ENCODE measurements around the gene MYOM1. TPM values are rescaled to one million over a fixed set of nuclear protein-coding genes. Genes with fewer than 3 reads are reported as not detected.
A peak's percentile ranks its signal among the peaks of the same experiment; 100 is the strongest.

The MYOM1 gene
- total RNA-seq, 1 experiment from 2014 or later: 0.41 TPM

DNA sequence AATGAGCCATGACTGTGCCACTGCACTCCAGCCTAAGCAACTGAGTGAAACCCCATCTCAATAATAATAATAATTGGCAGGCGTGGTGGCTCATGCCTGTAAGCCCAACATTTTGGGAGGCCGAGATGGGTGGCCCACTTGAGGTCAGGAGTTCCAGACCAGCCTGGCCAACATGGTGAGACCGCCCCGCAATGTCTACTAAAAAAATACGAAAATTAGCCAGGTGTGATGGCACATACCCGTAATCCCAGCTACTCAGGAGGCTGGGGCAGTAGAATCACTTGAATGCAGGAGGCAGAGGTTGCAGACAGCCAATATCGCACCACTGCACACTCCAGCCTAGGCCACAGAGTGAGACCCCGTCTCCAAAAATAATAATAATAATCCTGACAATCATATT is 178.9 kb downstream of the MYOM1 start:
- H3K4me1 ChIP-seq: peaks cover 10% of the 10 kb centered on the region; the same call in 1 of the 2 replicates

DNA sequence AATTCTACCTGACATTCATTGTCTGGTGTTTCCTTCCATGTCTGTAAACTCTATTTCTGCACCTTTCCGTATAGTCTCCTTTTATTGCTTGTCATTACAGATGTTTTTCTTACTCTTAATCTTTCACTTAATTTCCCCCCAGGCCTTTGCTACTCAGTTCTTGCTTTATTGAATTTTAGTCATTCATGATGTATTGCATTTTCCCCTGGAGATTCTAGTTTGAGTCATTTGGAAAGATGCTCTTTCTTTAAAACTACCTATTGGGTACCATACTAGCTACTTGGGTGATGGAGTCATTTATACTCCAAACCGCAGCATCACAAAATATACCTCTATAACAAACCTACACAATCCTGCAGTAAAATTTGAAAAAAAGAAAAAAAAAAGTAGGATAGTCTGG is 179.6 kb downstream of the MYOM1 start:
- POLR2A ChIA-PET: no interaction called here
- Histone ChIP-seq H3K36me3 (ENCODE audit: control insufficient read depth, insufficient read depth, low read length) (no peaks in the 10 kb centered on the region), H3K9me3 (no peaks in the 10 kb centered on the region; the same call in 1 of the 2 replicates), H3K4me1 (peaks cover 10% of the 10 kb centered on the region; the same call in 1 of the 2 replicates), H3K4me3 (ENCODE audit: low read depth, low read length) (no peak overlapping the region), H3K27me3 (replicated peaks; ENCODE audit: control insufficient read depth, insufficient read depth, low read length) (no peaks in the 10 kb centered on the region)
- CTCF ChIA-PET: no interaction called here
- no peaks in the 10 kb centered on the region for H3K27me3 Mint-ChIP-seq (ENCODE audit: insufficient read depth, unreplicated experiment)
- intact Hi-C loops (cut with micrococcal nuclease; ENCODE audit: unreplicated experiment): no loop called here
- BruUV-seq (replicated peaks): no TSS peak
- no peaks in the 10 kb centered on the region for H3K9me3 Mint-ChIP-seq (ENCODE audit: unreplicated experiment)
- H3K36me3 Mint-ChIP-seq (ENCODE audit: insufficient read depth, unreplicated experiment): no peaks in the 10 kb centered on the region
- H3K4me1 Mint-ChIP-seq (ENCODE audit: low read depth, unreplicated experiment): peaks cover 15% of the 10 kb centered on the region
- TF ChIP-seq CTCF (IDR thresholded peaks at IDR 0.05; ENCODE audit: insufficient read depth in 1 of 2, low read depth in 1 of 2, low read length in 1 of 2, severe bottlenecking in 1 of 2, unreplicated experiment in 1 of 2): no peak
- no peak for DNase-seq
- H3K4me3 Mint-ChIP-seq (ENCODE audit: unreplicated experiment): no peak overlapping the region
- H3K27ac Mint-ChIP-seq (ENCODE audit: unreplicated experiment): no peak overlapping the region

More for the DNA sequence above, 178.9 kb downstream of the MYOM1 start:
- no peak for DNase-seq
- Mint-ChIP-seq H3K27me3 (ENCODE audit: insufficient read depth, unreplicated experiment) (no peaks in the 10 kb centered on the region), H3K27ac (ENCODE audit: unreplicated experiment) (no peak overlapping the region), H3K4me1 (ENCODE audit: low read depth, unreplicated experiment) (peaks cover 9% of the 10 kb centered on the region), H3K36me3 (ENCODE audit: insufficient read depth, unreplicated experiment) (no peaks in the 10 kb centered on the region), H3K4me3 (ENCODE audit: unreplicated experiment) (no peak overlapping the region), H3K9me3 (ENCODE audit: unreplicated experiment) (no peaks in the 10 kb centered on the region)
- H3K27me3 ChIP-seq (replicated peaks; ENCODE audit: control insufficient read depth, insufficient read depth, low read length): no peaks in the 10 kb centered on the region
- intact Hi-C loops (cut with micrococcal nuclease; ENCODE audit: unreplicated experiment): no loop called here
- CTCF ChIA-PET: no interaction called here
- no TSS peak for BruUV-seq (replicated peaks)
- H3K4me3 ChIP-seq (ENCODE audit: low read depth, low read length): no peak overlapping the region
- POLR2A ChIA-PET: no interaction called here
- H3K9me3 ChIP-seq: no peaks in the 10 kb centered on the region; the same call in 1 of the 2 replicates
- TF ChIP-seq CTCF (IDR thresholded peaks at IDR 0.05; ENCODE audit: insufficient read depth in 1 of 2, low read depth in 1 of 2, low read length in 1 of 2, severe bottlenecking in 1 of 2, unreplicated experiment in 1 of 2): no peak
- no peaks in the 10 kb centered on the region for H3K36me3 ChIP-seq (ENCODE audit: control insufficient read depth, insufficient read depth, low read length)

- Mint-ChIP-seq H3K27ac (ENCODE audit: unreplicated experiment) (peak overlapping the region; percentile 50), H3K4me1 (ENCODE audit: low read depth, unreplicated experiment) (peaks cover 15% of the 10 kb centered on the region), H3K4me3 (ENCODE audit: unreplicated experiment) (no peak overlapping the region), H3K36me3 (ENCODE audit: insufficient read depth, unreplicated experiment) (no peaks in the 10 kb centered on the region), H3K27me3 (ENCODE audit: insufficient read depth, unreplicated experiment) (no peaks in the 10 kb centered on the region), H3K9me3 (ENCODE audit: unreplicated experiment) (no peaks in the 10 kb centered on the region)
- CTCF ChIA-PET: no interaction called here
- Histone ChIP-seq H3K4me1 (peaks cover 10% of the 10 kb centered on the region; the same call in 1 of the 2 replicates), H3K4me3 (ENCODE audit: low read depth, low read length) (no peak overlapping the region), H3K36me3 (ENCODE audit: control insufficient read depth, insufficient read depth, low read length) (no peaks in the 10 kb centered on the region), H3K9me3 (no peaks in the 10 kb centered on the region; the same call in 1 of the 2 replicates), H3K27me3 (replicated peaks; ENCODE audit: control insufficient read depth, insufficient read depth, low read length) (no peaks in the 10 kb centered on the region)
- intact Hi-C loops (cut with micrococcal nuclease; ENCODE audit: unreplicated experiment): loop anchor here (1.0 to 2.0 kb wide), 2 partner anchors 10 to 25 kb away; no protein-coding TSS in a partner anchor
- no TSS peak for BruUV-seq (replicated peaks)
- no peak for TF ChIP-seq CTCF (IDR thresholded peaks at IDR 0.05; ENCODE audit: insufficient read depth in 1 of 2, low read depth in 1 of 2, low read length in 1 of 2, severe bottlenecking in 1 of 2, unreplicated experiment in 1 of 2)
- POLR2A ChIA-PET: no interaction called here
- DNase-seq: peak; percentile 51 to 56
Measured at GRCh38 chr18:3037423-3037915, 182.3 kb downstream of the MYOM1 start.

All from Caco-2 (cell line).